GM12878 (cell line): ENCODE measurements around the gene ECHDC1. TPM values are rescaled to one million over a fixed set of nuclear protein-coding genes. Genes with fewer than 3 reads are reported as not detected.

Experiments
- ATAC-seq: fragments of 200-7000 bp; cut with Tn5 transposase; 3 replicates; pipeline ENCODE4 v1.9.1; 2020; ENCODE audit warnings: mild to moderate bottlenecking, moderate library complexity
- BruUV-seq: library from RNA; stranded (reverse); fragments of 400-500 nt; replicated peaks from 2 replicates; lab custom pipeline; 2021; lab: Mats Ljungman, UMichigan
- CTCF ChIA-PET: fragments of 300-600 bp; sonication (Branson Sonifier 250); formaldehyde crosslinking; extraction: SDS; loops from one replicate; lab custom pipeline; 2021; ENCODE audit warnings: inconsistent platforms; lab: Yijun Ruan, JAX
- POLR2A ChIA-PET: fragments of 350-600 bp; formaldehyde crosslinking; extraction: SDS; loops from one replicate; lab custom pipeline; 2021; ENCODE audit warnings: inconsistent platforms; lab: Charles Lee
- RAD21 ChIA-PET: fragments of 300-600 bp; sonication (Branson Sonifier 250); formaldehyde crosslinking; loops from one replicate; lab custom pipeline; 2023; ENCODE audit warnings: antibody characterized with exemption; ENCODE audit not compliant: unreplicated experiment; lab: Charles Lee
- SMC1A ChIA-PET: fragments of 300-600 bp; sonication (Branson Sonifier 250); formaldehyde crosslinking; loops from one replicate; lab custom pipeline; 2023; ENCODE audit not compliant: unreplicated experiment, uncharacterized antibody; lab: Charles Lee
- DNase-seq: peaks from one replicate; pipeline ENCODE4 v3.0.0-alpha.2; 2011; ENCODE audit warnings: low read depth, low spot score
- FAIRE-seq: peaks from 3 replicates; lab custom pipeline; 2011; peaks lifted over from hg19 to GRCh38; lab: Jason Lieb, UNC
- H2AFZ ChIP-seq: 2 replicates; pipeline ENCODE4 v1.6.0; 2011; ENCODE audit warnings: low read depth, low read length, control low read depth; ENCODE audit not compliant: control insufficient read depth
- H3K27ac ChIP-seq: 2 replicates; pipeline ENCODE4 v1.5.1; 2011; ENCODE audit warnings: control low read depth; ENCODE audit not compliant: control insufficient read depth, insufficient read depth
- H3K27me3 ChIP-seq, 2 experiments: replicated peaks in 1 of 2; 2 replicates each; pipeline versions ENCODE4 v1.6.0 to v1.6.1; 2011; ENCODE audit warnings: low read length in 1 of 2; ENCODE audit not compliant: control insufficient read depth in 2 of 2, insufficient read depth in 2 of 2
- H3K36me3 ChIP-seq, 2 experiments: 2 replicates each; pipeline ENCODE4 v1.5.1; 2011; ENCODE audit warnings: low read length in 1 of 2; ENCODE audit not compliant: control insufficient read depth in 2 of 2, insufficient read depth in 2 of 2
- H3K4me1 ChIP-seq: 2 replicates; pipeline ENCODE4 v1.6.1; 2011; ENCODE audit warnings: mild to moderate bottlenecking, low read length, moderate library complexity, mixed read lengths; ENCODE audit not compliant: control insufficient read depth, insufficient read depth
- H3K4me2 ChIP-seq: 2 replicates; pipeline ENCODE4 v1.6.0; 2011; ENCODE audit warnings: control low read depth; ENCODE audit not compliant: control insufficient read depth, insufficient read depth
- H3K4me3 ChIP-seq: fragments of 200-600 bp; sonication (generic); 2 replicates; pipeline ENCODE4 v1.5.1; 2016
- H3K79me2 ChIP-seq: 2 replicates; pipeline ENCODE4 v1.6.0; 2011; ENCODE audit warnings: low read length; ENCODE audit not compliant: control insufficient read depth, insufficient read depth
- H3K9ac ChIP-seq: 2 replicates; pipeline ENCODE4 v1.8.0; 2011; ENCODE audit warnings: low read length, control low read depth, mixed read lengths; ENCODE audit not compliant: control insufficient read depth, insufficient read depth
- H3K9me3 ChIP-seq: replicated peaks from 3 replicates; pipeline ENCODE4 v1.5.1; 2011; ENCODE audit warnings: mild to moderate bottlenecking, low read length; ENCODE audit not compliant: control insufficient read depth, insufficient read depth
- H4K20me1 ChIP-seq: 2 replicates; pipeline ENCODE4 v1.6.0; 2011; ENCODE audit not compliant: control insufficient read depth, insufficient read depth
- CBX3 ChIP-seq: fragments of 200-600 bp; sonication (generic); IDR thresholded peaks from 2 replicates; pipeline ENCODE4 v1.6.1; 2016; ENCODE audit warnings: low read depth, borderline replicate concordance
- KDM1A ChIP-seq: fragments of 200-600 bp; sonication (generic); IDR thresholded peaks from 2 replicates; pipeline ENCODE4 v1.6.1; 2016; ENCODE audit warnings: borderline replicate concordance
- MEF2B ChIP-seq: fragments of 450-650 bp; IDR thresholded peaks from 2 replicates; pipeline ENCODE4 v1.6.1; 2018; ENCODE audit warnings: mild to moderate bottlenecking, moderate library complexity; ENCODE audit not compliant: partially characterized antibody, poor library complexity, severe bottlenecking
- NFIC ChIP-seq: IDR thresholded peaks from 2 replicates; pipeline ENCODE4 v1.6.1; 2012; ENCODE audit warnings: low read depth, mild to moderate bottlenecking, inconsistent platforms, low read length, moderate library complexity
- NR2F1 ChIP-seq: fragments of 450-650 bp; conservative IDR thresholded peaks from 2 replicates; pipeline ENCODE4 v1.6.1; 2017; ENCODE audit warnings: mild to moderate bottlenecking
- NRF1 ChIP-seq: conservative IDR thresholded peaks from 2 replicates; pipeline ENCODE4 v1.6.1; 2011; ENCODE audit warnings: mild to moderate bottlenecking, low read depth, low read length, improper control_type of control experiment
- POLR2A ChIP-seq: IDR thresholded peaks from 2 replicates; pipeline ENCODE4 v1.6.1; 2011; ENCODE audit warnings: low read depth, mild to moderate bottlenecking, low read length
- SMAD5 ChIP-seq: IDR thresholded peaks from 2 replicates; pipeline ENCODE4 v1.6.1; 2016; ENCODE audit warnings: antibody characterized with exemption, low read depth
- STAT1 ChIP-seq: fragments of 450-650 bp; conservative IDR thresholded peaks from 2 replicates; pipeline ENCODE4 v1.6.1; 2014; ENCODE audit warnings: antibody characterized with exemption, mild to moderate bottlenecking
- STAT3 ChIP-seq: IDR thresholded peaks from 2 replicates; pipeline ENCODE4 v1.6.1; 2011; ENCODE audit warnings: low read depth, low read length, improper control_type of control experiment
- TBL1XR1 ChIP-seq: IDR thresholded peaks from 2 replicates; pipeline ENCODE4 v1.6.1; 2012; ENCODE audit warnings: low read depth, low read length, improper control_type of control experiment
- WRNIP1 ChIP-seq: IDR thresholded peaks from 2 replicates; pipeline ENCODE4 v1.6.1; 2011; ENCODE audit warnings: low read depth, low read length, improper control_type of control experiment, borderline replicate concordance
- ZNF207 ChIP-seq: fragments of 450-650 bp; IDR thresholded peaks from 2 replicates; pipeline ENCODE4 v1.6.1; 2014; ENCODE audit warnings: antibody characterized with exemption, mild to moderate bottlenecking, borderline replicate concordance
- ZNF384 ChIP-seq: IDR thresholded peaks from 2 replicates; pipeline ENCODE4 v1.6.1; 2012; ENCODE audit warnings: low read depth, mild to moderate bottlenecking, low read length, improper control_type of control experiment, borderline replicate concordance
- ZNF622 ChIP-seq: fragments of 450-650 bp; IDR thresholded peaks from 2 replicates; pipeline ENCODE4 v1.6.1; 2017; ENCODE audit warnings: mild to moderate bottlenecking, inconsistent platforms
- WGBS: methylation state at CpG from one replicate; pipeline ENCODE4 v1.1.6; 2016; ENCODE audit warnings: low lambda C conversion rate; ENCODE audit not compliant: insufficient replicate concordance, insufficient coverage; ENCODE audit errors: missing lambda C conversion rate; 5-methylcytosine and 5-hydroxymethylcytosine counted together
- in situ Hi-C: fragments of 300-500 bp; cut with MboI; formaldehyde crosslinking; loops from 9 replicates; pipeline ENCODE4 v1.14.3; 2018; ENCODE audit warnings: mixed read lengths
- intact Hi-C: fragments of 100-400 bp; cut with micrococcal nuclease; formaldehyde crosslinking; loops from one replicate; pipeline ENCODE4 v1.14.2; 2022; ENCODE audit not compliant: unreplicated experiment
- polyA plus RNA-seq, 11 experiments: library from polyadenylated mRNA; depleted of rRNA in 4 of 11; unstranded in 6 of 11; stranded (reverse) in 5 of 11; fragments of >200 nt; fragmentation: Nextera tagmentation in 4 of 11; fragmentation: Illumina TruSeq in 1 of 11; extraction: Ambion mirVana in 4 of 11; extraction: Trizol in 1 of 11; gene quantifications; 1 replicate in 1 of 11; 2 replicates in 10 of 11; pipeline versions ENCODE4 v1.2.1 to v1.2.3, GENCODE V29; 2011 to 2016; ENCODE audit warnings: inconsistent platforms in 2 of 11, missing spikeins in 2 of 11, low read depth in 1 of 11
- total RNA-seq, 4 experiments: library from RNA; depleted of rRNA in 3 of 4; stranded (reverse); fragments of >200 nt in 3 of 4; fragmentation: Illumina TruSeq in 1 of 4; extraction: Trizol in 1 of 4; gene quantifications; 2 replicates each; pipeline versions ENCODE4 v1.2.1 to v1.2.3, GENCODE V29; 2013 to 2021
- TF ChIP-seq, protein P1 (sequence below): fragments of 450-650 bp; IDR thresholded peaks from 2 replicates; pipeline ENCODE4 v1.6.1; 2018; ENCODE audit warnings: borderline replicate concordance, mild to moderate bottlenecking; ENCODE audit not compliant: partially characterized antibody
- TF ChIP-seq, protein P2 (sequence below): fragments of 450-650 bp; IDR thresholded peaks from 2 replicates; pipeline ENCODE4 v1.6.1; 2016; ENCODE audit warnings: mild to moderate bottlenecking

Gene ECHDC1
- total and polyA plus RNA-seq, 10 of the 15 experiments (the other 5 are each of a cell fraction or from before 2014, with no cell fraction given) = 46.2 to 111 (median 70.7) TPM

DNA sequence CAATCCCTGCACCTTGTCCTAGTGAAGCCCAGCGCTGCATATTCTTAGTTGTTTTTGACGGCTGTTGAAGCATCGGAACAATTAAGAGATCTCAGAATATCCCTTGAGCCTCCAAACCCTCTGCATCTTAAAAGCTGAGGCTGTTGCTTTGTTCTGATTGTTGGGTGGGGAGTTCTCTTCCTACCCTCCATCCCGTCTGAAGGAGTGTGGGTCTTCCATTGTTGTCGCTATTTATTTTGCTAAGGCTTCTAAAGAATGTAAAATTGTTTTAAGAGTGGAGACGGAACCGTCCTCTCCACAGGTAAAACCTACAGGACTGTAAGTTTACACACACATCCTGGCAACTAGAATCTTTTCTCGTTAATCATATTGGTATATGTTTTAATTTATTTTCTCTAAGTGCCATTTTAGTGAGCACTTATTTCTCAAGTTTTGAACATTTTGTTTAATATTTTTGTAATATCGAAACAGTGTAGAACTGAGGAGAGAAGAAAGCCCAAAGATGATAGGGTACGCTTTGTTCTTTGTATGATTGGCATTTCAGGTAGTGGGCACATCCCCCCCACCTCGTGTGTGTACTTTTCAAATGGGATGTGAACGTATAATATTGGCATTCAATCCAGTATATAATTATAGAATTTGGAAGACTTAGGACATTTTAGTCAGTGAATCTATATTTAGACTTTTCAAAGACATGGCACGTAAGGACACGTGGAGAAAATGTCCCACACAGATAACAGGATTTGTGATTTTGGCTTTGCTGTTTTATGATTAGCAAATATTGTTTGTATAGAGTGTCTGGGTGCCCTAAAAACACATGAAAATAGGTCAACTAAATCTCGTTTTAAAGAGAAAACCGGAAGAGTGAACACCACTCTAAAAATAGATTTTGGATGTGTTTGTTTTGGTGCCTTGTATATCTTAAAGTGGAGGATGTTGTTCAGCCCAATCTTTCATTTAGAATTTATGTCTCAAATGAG is 75.5 kb downstream of the ECHDC1 start (continued):
- 0 out of 2 replicates have a peak, but pooled peaks have one; percentile 7 for TF ChIP-seq NFIC
- no peak for TF ChIP-seq TBL1XR1
- TF ChIP-seq, protein P1, sequence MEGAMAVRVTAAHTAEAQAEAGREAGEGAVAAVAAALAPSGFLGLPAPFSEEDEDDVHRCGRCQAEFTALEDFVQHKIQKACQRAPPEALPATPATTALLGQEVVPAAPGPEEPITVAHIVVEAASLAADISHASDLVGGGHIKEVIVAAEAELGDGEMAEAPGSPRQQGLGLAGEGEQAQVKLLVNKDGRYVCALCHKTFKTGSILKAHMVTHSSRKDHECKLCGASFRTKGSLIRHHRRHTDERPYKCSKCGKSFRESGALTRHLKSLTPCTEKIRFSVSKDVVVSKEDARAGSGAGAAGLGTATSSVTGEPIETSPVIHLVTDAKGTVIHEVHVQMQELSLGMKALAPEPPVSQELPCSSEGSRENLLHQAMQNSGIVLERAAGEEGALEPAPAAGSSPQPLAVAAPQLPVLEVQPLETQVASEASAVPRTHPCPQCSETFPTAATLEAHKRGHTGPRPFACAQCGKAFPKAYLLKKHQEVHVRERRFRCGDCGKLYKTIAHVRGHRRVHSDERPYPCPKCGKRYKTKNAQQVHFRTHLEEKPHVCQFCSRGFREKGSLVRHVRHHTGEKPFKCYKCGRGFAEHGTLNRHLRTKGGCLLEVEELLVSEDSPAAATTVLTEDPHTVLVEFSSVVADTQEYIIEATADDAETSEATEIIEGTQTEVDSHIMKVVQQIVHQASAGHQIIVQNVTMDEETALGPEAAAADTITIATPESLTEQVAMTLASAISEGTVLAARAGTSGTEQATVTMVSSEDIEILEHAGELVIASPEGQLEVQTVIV = no peak
- TF ChIP-seq STAT1 = no peak
- TF ChIP-seq ZNF622 = no peak

DNA sequence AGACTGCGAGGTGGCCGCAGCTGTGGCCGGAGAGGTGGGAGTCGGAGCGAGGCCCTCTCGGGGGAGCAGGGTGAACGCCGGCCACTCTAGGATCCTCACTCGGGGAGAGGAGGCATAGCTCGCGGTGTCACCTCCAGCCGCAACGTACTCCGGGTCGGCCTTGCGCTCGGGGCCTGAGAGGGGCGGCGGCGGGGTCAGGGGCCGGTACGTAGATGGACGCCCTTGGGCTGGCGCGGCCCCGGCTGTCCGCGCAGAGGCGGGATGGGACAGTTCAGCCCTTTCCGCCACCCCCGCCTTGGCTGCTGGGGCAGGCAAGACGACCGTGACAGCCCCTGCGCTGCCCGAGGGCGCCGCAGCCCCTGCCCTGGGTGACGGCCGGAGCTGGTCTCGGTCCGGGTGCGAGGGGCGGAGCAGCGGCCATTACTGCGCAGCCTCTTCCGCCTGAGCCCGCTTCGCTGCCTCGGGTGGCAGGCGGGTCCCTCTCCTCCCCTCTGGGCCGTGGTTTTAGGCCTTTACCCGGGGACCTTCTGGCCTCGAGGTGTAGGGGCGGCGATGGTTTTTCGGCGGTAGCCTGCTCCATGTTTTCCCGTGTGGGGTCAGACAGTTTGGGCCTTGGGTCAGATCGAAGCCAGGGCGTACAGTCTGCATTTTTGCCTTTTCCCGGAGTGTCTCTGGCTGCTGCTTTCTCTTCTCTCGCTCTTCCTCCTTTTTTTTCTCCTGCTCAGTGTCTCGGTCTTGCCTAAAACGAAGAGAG is 76.3 kb downstream of the ECHDC1 start:
- H3K9me3 ChIP-seq = no peaks in the 10 kb centered on the region
- H3K4me1 ChIP-seq = no peaks in the 10 kb centered on the region
- no TSS peak for BruUV-seq
- in situ Hi-C loops (no loop called here), intact Hi-C loops (loop anchor here (2.0 kb wide), 2 partner anchors 24 to 76 kb away; partner anchors contain the start of gene ECHDC1)
- FAIRE-seq = no peak
- POLR2A ChIA-PET = interaction anchor here (0.6 to 4.4 kb wide), 15 partner anchors 8 to 626 kb away, joined by 3 to 24 read pairs (median 4); partner anchors contain the start of gene ECHDC1
- no peaks in the 10 kb centered on the region for H3K27me3 ChIP-seq
- H2AFZ ChIP-seq = peak overlapping the region; percentile 99
- RAD21 ChIA-PET = interaction anchor here (0.6 to 1.9 kb wide), 17 partner anchors 9 to 180 kb away, joined by 3 to 19 read pairs (median 3); no protein-coding TSS in a partner anchor
- H3K27ac ChIP-seq = peak overlapping the region; percentile 87
- H3K36me3 ChIP-seq = no peaks in the 10 kb centered on the region
- 1% methylated on average over 51 of the region's 64 CpGs for WGBS
- CTCF ChIA-PET = interaction anchor here (0.6 to 3.8 kb wide), 27 partner anchors 8 to 1348 kb away, joined by 3 to 58 read pairs (median 5); partner anchors contain the start of gene ECHDC1
- H4K20me1 ChIP-seq = no peaks in the 10 kb centered on the region
- peaks cover 45% of the 10 kb centered on the region for H3K79me2 ChIP-seq
- peak overlapping the region; percentile 98 for H3K4me3 ChIP-seq
- peak overlapping the region; percentile 91 for H3K4me2 ChIP-seq
- SMC1A ChIA-PET = interaction anchor here (0.7 to 2.1 kb wide), 14 partner anchors 9 to 463 kb away, joined by 3 to 16 read pairs (median 3); no protein-coding TSS in a partner anchor
- peak; percentile 91 for ATAC-seq
- DNase-seq = no peak
- H3K9ac ChIP-seq = peak overlapping the region; percentile 92
- TF ChIP-seq KDM1A (no peak), POLR2A (peak; percentile 91), STAT3 (no peak), WRNIP1 (no peak), NR2F1 (peak; percentile 95), ZNF384 (no peak), SMAD5 (peak; percentile 34; the same call in 1 of the 2 replicates), MEF2B (no peak), ZNF207 (no peak), CBX3 (no peak), NRF1 (no peak; the same call in 1 of the 2 replicates)
- TF ChIP-seq, protein P2, sequence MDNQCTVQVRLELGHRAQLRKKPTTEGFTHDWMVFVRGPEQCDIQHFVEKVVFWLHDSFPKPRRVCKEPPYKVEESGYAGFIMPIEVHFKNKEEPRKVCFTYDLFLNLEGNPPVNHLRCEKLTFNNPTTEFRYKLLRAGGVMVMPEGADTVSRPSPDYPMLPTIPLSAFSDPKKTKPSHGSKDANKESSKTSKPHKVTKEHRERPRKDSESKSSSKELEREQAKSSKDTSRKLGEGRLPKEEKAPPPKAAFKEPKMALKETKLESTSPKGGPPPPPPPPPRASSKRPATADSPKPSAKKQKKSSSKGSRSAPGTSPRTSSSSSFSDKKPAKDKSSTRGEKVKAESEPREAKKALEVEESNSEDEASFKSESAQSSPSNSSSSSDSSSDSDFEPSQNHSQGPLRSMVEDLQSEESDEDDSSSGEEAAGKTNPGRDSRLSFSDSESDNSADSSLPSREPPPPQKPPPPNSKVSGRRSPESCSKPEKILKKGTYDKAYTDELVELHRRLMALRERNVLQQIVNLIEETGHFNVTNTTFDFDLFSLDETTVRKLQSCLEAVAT = peak; percentile 36; the same call in 1 of the 2 replicates
